ENCODE results near the gene ERC2.

ERC2 gene

GRCh38 chr3:55951388-55951787, 516.9 kb downstream of the ERC2 start:
- DNase-seq (ENCODE audit: insufficient read length, low spot score) (no peak), FAIRE-seq (no peak)

GRCh38 chr3:55947406-55947805, 520.9 kb downstream of the ERC2 start:
- TF ChIP-seq PAX5 (IDR thresholded peaks at IDR 0.05; ENCODE audit: insufficient read depth, low read length, severe bottlenecking) = no peak
- no peak for TF ChIP-seq TAF1 (IDR thresholded peaks at IDR 0.05; ENCODE audit: low read depth, low read length)
- TF ChIP-seq POLR2AphosphoS5 (IDR thresholded peaks at IDR 0.05; ENCODE audit: low read depth, low read length) = no peak
- TF ChIP-seq POLR2A (IDR thresholded peaks at IDR 0.05; ENCODE audit: low read depth, low read length) = no peak
- TF ChIP-seq SPI1 (IDR thresholded peaks at IDR 0.05; ENCODE audit: low read depth, low read length) = no peak
- no peak for TF ChIP-seq POU2F2 (IDR thresholded peaks at IDR 0.05; ENCODE audit: low read depth, low read length)
- no peak for FAIRE-seq
- no peak for DNase-seq (ENCODE audit: insufficient read length, low spot score)

More at GRCh38 chr3:55951388-55951787, 516.9 kb downstream of the ERC2 start:
- TF ChIP-seq POLR2AphosphoS5 (IDR thresholded peaks at IDR 0.05; ENCODE audit: low read depth, low read length) (no peak), PAX5 (IDR thresholded peaks at IDR 0.05; ENCODE audit: insufficient read depth, low read length, severe bottlenecking) (no peak), SPI1 (IDR thresholded peaks at IDR 0.05; ENCODE audit: low read depth, low read length) (no peak), POLR2A (IDR thresholded peaks at IDR 0.05; ENCODE audit: low read depth, low read length) (no peak), POU2F2 (IDR thresholded peaks at IDR 0.05; ENCODE audit: low read depth, low read length) (no peak), TAF1 (IDR thresholded peaks at IDR 0.05; ENCODE audit: low read depth, low read length) (no peak)

GRCh38 chr3:55946574-55947160, 521.6 kb downstream of the ERC2 start:
- TF ChIP-seq POLR2A (IDR thresholded peaks at IDR 0.05; ENCODE audit: low read depth, low read length) (no peak), PAX5 (IDR thresholded peaks at IDR 0.05; ENCODE audit: insufficient read depth, low read length, severe bottlenecking) (no peak), TAF1 (IDR thresholded peaks at IDR 0.05; ENCODE audit: low read depth, low read length) (no peak), POU2F2 (IDR thresholded peaks at IDR 0.05; ENCODE audit: low read depth, low read length) (no peak), POLR2AphosphoS5 (IDR thresholded peaks at IDR 0.05; ENCODE audit: low read depth, low read length) (no peak), SPI1 (IDR thresholded peaks at IDR 0.05; ENCODE audit: low read depth, low read length) (no peak)

DNA sequence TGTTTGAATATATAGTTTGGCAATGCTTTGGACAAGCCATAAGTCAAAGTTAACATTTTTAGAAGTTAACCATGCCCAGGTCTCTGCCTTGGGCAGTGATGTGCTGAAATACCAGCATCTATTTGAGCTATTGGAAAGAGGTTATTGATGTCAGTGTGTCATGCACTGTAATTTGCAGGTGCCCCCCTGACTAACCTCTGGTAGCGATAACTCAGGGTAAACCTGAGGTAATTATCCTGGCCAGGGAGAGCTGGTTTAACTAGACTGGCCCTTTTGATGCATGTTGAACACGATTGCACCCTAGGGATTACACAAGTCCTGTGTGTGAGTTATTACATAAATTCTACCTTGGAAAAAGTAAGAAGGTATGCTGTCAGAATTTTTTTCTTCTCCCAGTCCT, 525.4 kb downstream of the ERC2 start:
- no peak for DNase-seq (ENCODE audit: insufficient read length, low spot score)
- FAIRE-seq = no peak
- TF ChIP-seq SPI1 (IDR thresholded peaks at IDR 0.05; ENCODE audit: low read depth, low read length) (no peak), PAX5 (IDR thresholded peaks at IDR 0.05; ENCODE audit: insufficient read depth, low read length, severe bottlenecking) (no peak), POLR2A (IDR thresholded peaks at IDR 0.05; ENCODE audit: low read depth, low read length) (no peak), POLR2AphosphoS5 (IDR thresholded peaks at IDR 0.05; ENCODE audit: low read depth, low read length) (no peak), POU2F2 (IDR thresholded peaks at IDR 0.05; ENCODE audit: low read depth, low read length) (no peak), TAF1 (IDR thresholded peaks at IDR 0.05; ENCODE audit: low read depth, low read length) (no peak)

More at GRCh38 chr3:55946574-55947160, 521.6 kb downstream of the ERC2 start:
- DNase-seq (ENCODE audit: insufficient read length, low spot score) (no peak), FAIRE-seq (no peak)

GRCh38 chr3:55939287-55939686, 529.0 kb downstream of the ERC2 start:
- no peak for DNase-seq (ENCODE audit: insufficient read length, low spot score)
- FAIRE-seq = no peak
- no peak for TF ChIP-seq TAF1 (IDR thresholded peaks at IDR 0.05; ENCODE audit: low read depth, low read length)
- no peak for TF ChIP-seq PAX5 (IDR thresholded peaks at IDR 0.05; ENCODE audit: insufficient read depth, low read length, severe bottlenecking)

DNA sequence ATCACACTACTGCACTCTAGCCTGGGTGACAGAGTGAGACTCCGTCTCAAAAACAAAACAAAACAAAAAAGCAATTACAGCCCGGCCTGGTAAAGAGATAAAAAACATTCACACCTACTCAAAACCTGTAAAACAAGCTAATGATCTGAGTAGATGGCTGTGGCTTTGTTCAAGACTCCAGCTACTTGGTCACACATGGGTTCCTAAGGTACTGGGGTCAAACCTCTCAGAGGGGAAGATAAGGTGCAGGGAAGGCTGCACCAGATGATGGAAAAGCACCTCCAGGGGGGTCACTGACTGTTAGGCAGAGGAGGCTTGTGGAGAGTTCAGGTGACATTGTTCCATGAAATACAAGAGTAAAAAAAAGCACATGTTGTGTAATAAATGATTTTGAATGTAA, 531.0 kb downstream of the ERC2 start:
- no peak for FAIRE-seq
- TF ChIP-seq SPI1 (IDR thresholded peaks at IDR 0.05; ENCODE audit: low read depth, low read length) (no peak), TAF1 (IDR thresholded peaks at IDR 0.05; ENCODE audit: low read depth, low read length) (no peak), PAX5 (IDR thresholded peaks at IDR 0.05; ENCODE audit: insufficient read depth, low read length, severe bottlenecking) (no peak), POLR2A (IDR thresholded peaks at IDR 0.05; ENCODE audit: low read depth, low read length) (no peak), POLR2AphosphoS5 (IDR thresholded peaks at IDR 0.05; ENCODE audit: low read depth, low read length) (no peak), POU2F2 (IDR thresholded peaks at IDR 0.05; ENCODE audit: low read depth, low read length) (no peak)
- no peak for DNase-seq (ENCODE audit: insufficient read length, low spot score)

DNA sequence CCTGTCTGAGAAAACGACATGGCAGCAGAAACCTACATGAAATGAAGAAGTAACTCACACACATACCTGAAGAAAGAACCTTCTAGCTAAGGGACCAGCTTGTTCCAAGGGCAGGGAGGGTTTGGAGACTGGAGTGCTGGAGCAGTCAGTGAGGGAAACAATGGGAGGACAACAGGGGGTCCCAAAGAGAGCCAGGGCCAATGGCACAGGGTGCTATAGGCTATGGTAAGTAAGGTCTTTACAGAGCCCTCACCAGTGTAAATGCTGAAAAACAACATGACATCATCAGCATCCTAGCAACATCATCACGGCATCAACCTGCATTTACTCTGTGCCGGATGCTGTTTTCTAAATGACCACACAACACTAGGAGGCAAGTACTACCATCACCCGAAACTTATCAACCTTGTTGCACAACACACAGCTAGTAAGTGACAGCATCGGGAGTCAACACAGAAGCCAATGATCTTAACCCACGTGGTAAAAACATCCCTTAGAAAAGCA, 531.7 kb downstream of the ERC2 start:
- TF ChIP-seq POLR2AphosphoS5 (IDR thresholded peaks at IDR 0.05; ENCODE audit: low read depth, low read length) = no peak
- no peak for TF ChIP-seq POLR2A (IDR thresholded peaks at IDR 0.05; ENCODE audit: low read depth, low read length)
- no peak for TF ChIP-seq PAX5 (IDR thresholded peaks at IDR 0.05; ENCODE audit: insufficient read depth, low read length, severe bottlenecking)
- FAIRE-seq = no peak
- DNase-seq (ENCODE audit: insufficient read length, low spot score) = no peak

DNA sequence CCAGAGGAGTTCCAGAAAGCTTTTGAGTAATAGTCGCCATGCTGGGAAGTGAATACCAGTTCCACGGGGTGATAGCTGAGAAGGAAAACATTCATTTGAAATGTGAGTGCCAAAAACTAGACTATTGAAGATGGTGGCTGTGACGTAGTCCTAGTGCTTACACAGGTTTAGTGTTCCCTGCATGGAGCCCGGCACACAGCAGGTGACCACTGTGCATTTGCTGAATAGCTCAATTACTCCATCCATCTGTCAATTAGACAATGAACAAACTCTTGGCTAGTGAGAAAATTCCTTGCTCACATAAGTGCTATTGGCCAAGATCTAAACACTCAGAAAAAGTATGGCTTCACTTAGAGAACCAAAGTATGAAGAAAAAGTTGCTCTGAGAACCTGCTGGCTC, 533.0 kb downstream of the ERC2 start:
- DNase-seq (ENCODE audit: insufficient read length, low spot score) = no peak
- no peak for FAIRE-seq
- TF ChIP-seq TAF1 (IDR thresholded peaks at IDR 0.05; ENCODE audit: low read depth, low read length) = no peak
- no peak for TF ChIP-seq POU2F2 (IDR thresholded peaks at IDR 0.05; ENCODE audit: low read depth, low read length)
- TF ChIP-seq PAX5 (IDR thresholded peaks at IDR 0.05; ENCODE audit: insufficient read depth, low read length, severe bottlenecking) = no peak
- TF ChIP-seq POLR2A (IDR thresholded peaks at IDR 0.05; ENCODE audit: low read depth, low read length) = no peak
- TF ChIP-seq POLR2AphosphoS5 (IDR thresholded peaks at IDR 0.05; ENCODE audit: low read depth, low read length) = no peak
- no peak for TF ChIP-seq SPI1 (IDR thresholded peaks at IDR 0.05; ENCODE audit: low read depth, low read length)

- TF ChIP-seq POU2F2 (IDR thresholded peaks at IDR 0.05; ENCODE audit: low read depth, low read length) (no peak), PAX5 (IDR thresholded peaks at IDR 0.05; ENCODE audit: insufficient read depth, low read length, severe bottlenecking) (no peak), POLR2A (IDR thresholded peaks at IDR 0.05; ENCODE audit: low read depth, low read length) (no peak), TAF1 (IDR thresholded peaks at IDR 0.05; ENCODE audit: low read depth, low read length) (no peak), SPI1 (IDR thresholded peaks at IDR 0.05; ENCODE audit: low read depth, low read length) (no peak), POLR2AphosphoS5 (IDR thresholded peaks at IDR 0.05; ENCODE audit: low read depth, low read length) (no peak)
- FAIRE-seq = no peak
- no peak for DNase-seq (ENCODE audit: insufficient read length, low spot score)
Measured at GRCh38 chr3:55934771-55935170, 533.5 kb downstream of the ERC2 start.
